ENCODE data around the gene COL25A1. TPM values are rescaled to one million over a fixed set of nuclear protein-coding genes. Genes with fewer than 3 reads are reported as not detected.

COL25A1 gene
- total RNA-seq, 1 experiment from 2014 or later = not detected

- Histone ChIP-seq H3K9me3 (ENCODE audit: control insufficient read depth, insufficient read depth, low read depth, low read length) (no peaks in the 10 kb centered on the region), H3K27me3 (ENCODE audit: control insufficient read depth, insufficient read depth, low read length) (no peaks in the 10 kb centered on the region), H3K36me3 (ENCODE audit: control insufficient read depth, insufficient read depth, low read length) (no peaks in the 10 kb centered on the region), H3K4me1 (ENCODE audit: control insufficient read depth, insufficient read depth, low read length) (no peaks in the 10 kb centered on the region), H3K27ac (ENCODE audit: low read length) (no peak overlapping the region), H3K4me3 (ENCODE audit: low read depth in 2 of 2, low read length in 2 of 2) (no peak overlapping the region)
- no peak for DNase-seq (ENCODE audit: low read depth, low spot score)
- intact Hi-C loops (cut with micrococcal nuclease; ENCODE audit: unreplicated experiment) (no loop called here), in situ Hi-C loops (cut with HindIII; ENCODE audit: low pct_unique_long_range_greater_than_20kb, low sequenced_read_pairs) (no loop called here)
- TF ChIP-seq POLR2AphosphoS5 (IDR thresholded peaks at IDR 0.05; ENCODE audit: low read depth, low read length) (no peak), TCF7L2 (IDR thresholded peaks at IDR 0.05; ENCODE audit: low read depth, low read length) (no peak)
- ChIA-PET POLR2A (no interaction called here), CTCF (no interaction called here)
- no TSS peak for BruUV-seq (replicated peaks)
- no peak for ATAC-seq
These were observed 298.0 kb downstream of the COL25A1 start for GRCh38 chr4:109004418-109004817.

- POLR2A ChIA-PET = no interaction called here
- intact Hi-C loops (cut with micrococcal nuclease; ENCODE audit: unreplicated experiment) (no loop called here), in situ Hi-C loops (cut with HindIII; ENCODE audit: low pct_unique_long_range_greater_than_20kb, low sequenced_read_pairs) (no loop called here)
- Histone ChIP-seq H3K4me1 (ENCODE audit: control insufficient read depth, insufficient read depth, low read length) (no peaks in the 10 kb centered on the region), H3K27ac (ENCODE audit: low read length) (no peak overlapping the region), H3K9me3 (ENCODE audit: control insufficient read depth, insufficient read depth, low read depth, low read length) (no peaks in the 10 kb centered on the region), H3K27me3 (ENCODE audit: control insufficient read depth, insufficient read depth, low read length) (no peaks in the 10 kb centered on the region), H3K4me3 (ENCODE audit: low read depth in 2 of 2, low read length in 2 of 2) (no peak overlapping the region), H3K36me3 (ENCODE audit: control insufficient read depth, insufficient read depth, low read length) (no peaks in the 10 kb centered on the region)
- no TSS peak for BruUV-seq (replicated peaks)
- DNase-seq (ENCODE audit: low read depth, low spot score) = no peak
- CTCF ChIA-PET = no interaction called here
- TF ChIP-seq SIN3A (IDR thresholded peaks at IDR 0.05; ENCODE audit: borderline replicate concordance, insufficient read depth, low read depth, low read length) (no peak), CTCF (IDR thresholded peaks at IDR 0.05) (no peak), POLR2AphosphoS5 (IDR thresholded peaks at IDR 0.05; ENCODE audit: low read depth, low read length) (no peak), TCF7L2 (IDR thresholded peaks at IDR 0.05; ENCODE audit: low read depth, low read length) (no peak), REST (IDR thresholded peaks at IDR 0.05; ENCODE audit: insufficient read depth in 1 of 2, low read depth in 2 of 2, low read length in 1 of 2) (no peak)
- no peak for ATAC-seq
These were observed 298.5 kb downstream of the COL25A1 start for GRCh38 chr4:109003964-109004363.

GRCh38 chr4:108991551-108992328 lies 310.7 kb downstream of the COL25A1 start:
- POLR2A ChIA-PET = no interaction called here
- Histone ChIP-seq H3K27me3 (ENCODE audit: control insufficient read depth, insufficient read depth, low read length) (no peaks in the 10 kb centered on the region), H3K4me1 (ENCODE audit: control insufficient read depth, insufficient read depth, low read length) (no peaks in the 10 kb centered on the region), H3K9me3 (ENCODE audit: control insufficient read depth, insufficient read depth, low read depth, low read length) (no peaks in the 10 kb centered on the region), H3K4me3 (ENCODE audit: low read depth in 2 of 2, low read length in 2 of 2) (no peak overlapping the region), H3K27ac (ENCODE audit: low read length) (no peak overlapping the region), H3K36me3 (ENCODE audit: control insufficient read depth, insufficient read depth, low read length) (no peaks in the 10 kb centered on the region)
- in situ Hi-C loops (cut with HindIII; ENCODE audit: low pct_unique_long_range_greater_than_20kb, low sequenced_read_pairs) = no loop called here
- CTCF ChIA-PET = no interaction called here
- intact Hi-C loops (cut with micrococcal nuclease; ENCODE audit: unreplicated experiment) = no loop called here
- BruUV-seq (replicated peaks) = no TSS peak
- ATAC-seq (no peak), DNase-seq (ENCODE audit: low read depth, low spot score) (no peak)
- TF ChIP-seq TCF7L2 (IDR thresholded peaks at IDR 0.05; ENCODE audit: low read depth, low read length) (no peak), CTCF (IDR thresholded peaks at IDR 0.05) (no peak), REST (IDR thresholded peaks at IDR 0.05; ENCODE audit: insufficient read depth in 1 of 2, low read depth in 2 of 2, low read length in 1 of 2) (no peak), SIN3A (IDR thresholded peaks at IDR 0.05; ENCODE audit: borderline replicate concordance, insufficient read depth, low read depth, low read length) (no peak), POLR2AphosphoS5 (IDR thresholded peaks at IDR 0.05; ENCODE audit: low read depth, low read length) (no peak)

Measured in Panc1 (cell line).